Measurements from ENCODE around the gene PPP3CA.

- TF ChIP-seq TAF15 (IDR thresholded peaks at IDR 0.05; ENCODE audit: low read depth, low read length, poor library complexity, severe bottlenecking) (no peak), CTCF (CRISPR knock-in tag; IDR thresholded peaks at IDR 0.05) (no peak), KDM1A (CRISPR knock-in tag; IDR thresholded peaks at IDR 0.05) (no peak), NFIC (IDR thresholded peaks at IDR 0.05; ENCODE audit: low read length) (no peak), LBX2 (CRISPR knock-in tag; IDR thresholded peaks at IDR 0.05; ENCODE audit: borderline replicate concordance) (no peak), POLR2AphosphoS2 (IDR thresholded peaks at IDR 0.05; ENCODE audit: low read depth, low read length) (no peak), YY1 (IDR thresholded peaks at IDR 0.05; ENCODE audit: insufficient read depth, insufficient replicate concordance, low read depth, low read length) (no peak), ZKSCAN8 (CRISPR knock-in tag; IDR thresholded peaks at IDR 0.05; ENCODE audit: borderline replicate concordance) (no peak), NR2F2 (IDR thresholded peaks at IDR 0.05; ENCODE audit: borderline replicate concordance, low read depth) (no peak)
These were observed 45.9 kb upstream of the PPP3CA start for GRCh38 chr4:101393256-101393655.
